HEK293 (cell line): ENCODE results near the gene SHISAL1.

Experiments
- CTCF ChIA-PET: fragments of 350-600 bp; formaldehyde crosslinking; extraction: SDS; loops from one replicate; lab custom pipeline; 2021; ENCODE audit warnings: antibody characterized with exemption; lab: Yijun Ruan, JAX
- POLR2A ChIA-PET: fragments of 300-600 bp; formaldehyde crosslinking; extraction: SDS; loops from one replicate; lab custom pipeline; 2020; ENCODE audit warnings: antibody characterized with exemption, inconsistent platforms; lab: Yijun Ruan, JAX
- H3K27ac ChIP-seq: fragments of 200-500 bp; sonication (Bioruptor generic); 2 replicates; pipeline ENCODE4 v1.5.1; 2014; ENCODE audit warnings: low read depth, low read length, control low read depth, inconsistent platforms; ENCODE audit errors: extremely low read depth
- H3K36me3 ChIP-seq, 2 experiments: fragments of 200-500 bp in 1 of 2; sonication (Bioruptor generic) in 1 of 2; 1 replicate in 1 of 2; 2 replicates in 1 of 2; pipeline ENCODE4 v1.5.1; 2014 to 2017; ENCODE audit warnings: inconsistent platforms in 2 of 2, low read length in 2 of 2; ENCODE audit not compliant: control insufficient read depth in 2 of 2, insufficient read depth in 1 of 2
- H3K4me1 ChIP-seq: fragments of 200-500 bp; sonication (Bioruptor generic); 2 replicates; pipeline ENCODE4 v1.5.1; 2014; ENCODE audit warnings: mild to moderate bottlenecking, low read length, inconsistent platforms; ENCODE audit not compliant: control insufficient read depth, insufficient read depth
- H3K4me3 ChIP-seq: 2 replicates; pipeline ENCODE4 v1.5.1; 2011; ENCODE audit warnings: low read depth, mild to moderate bottlenecking, control low read depth, low read length, moderate library complexity
- H3K9me3 ChIP-seq: fragments of 200-500 bp; sonication (Bioruptor generic); 2 replicates; pipeline ENCODE4 v1.5.1; 2014; ENCODE audit warnings: low read depth, low read length, inconsistent platforms; ENCODE audit not compliant: control insufficient read depth, insufficient read depth
- GLI2 ChIP-seq: fragments of 450-650 bp; formaldehyde crosslinking; IDR thresholded peaks from 2 replicates; pipeline ENCODE4; 2017; ENCODE audit warnings: missing biosample characterization, missing genetic modification characterization, low read depth, borderline replicate concordance
- KLF7 ChIP-seq: fragments of 450-650 bp; formaldehyde crosslinking; IDR thresholded peaks from 2 replicates; pipeline ENCODE4 v1.5.1; 2016; ENCODE audit warnings: missing biosample characterization, missing genetic modification characterization, borderline replicate concordance
- MZF1 ChIP-seq: fragments of 450-650 bp; formaldehyde crosslinking; IDR thresholded peaks from 2 replicates; pipeline ENCODE4 v1.5.1; 2017; ENCODE audit warnings: missing biosample characterization, missing genetic modification characterization, borderline replicate concordance
- REST ChIP-seq: fragments of 450-650 bp; formaldehyde crosslinking; IDR thresholded peaks from 2 replicates; pipeline ENCODE4 v1.5.1; 2016; ENCODE audit warnings: missing biosample characterization, missing genetic modification characterization
- YY1 ChIP-seq: fragments of 450-650 bp; formaldehyde crosslinking; IDR thresholded peaks from 2 replicates; pipeline ENCODE4 v1.5.1; 2018; ENCODE audit warnings: missing biosample characterization, missing genetic modification characterization
- ZNF112 ChIP-seq: fragments of 450-650 bp; formaldehyde crosslinking; IDR thresholded peaks from 2 replicates; pipeline ENCODE4 v1.5.0; 2017; ENCODE audit warnings: missing biosample characterization, missing genetic modification characterization
- ZNF138 ChIP-seq: fragments of 450-650 bp; formaldehyde crosslinking; IDR thresholded peaks from 2 replicates; pipeline ENCODE4 v1.5.1; 2016; ENCODE audit warnings: missing biosample characterization, missing genetic modification characterization, borderline replicate concordance
- ZNF157 ChIP-seq: fragments of 450-650 bp; formaldehyde crosslinking; IDR thresholded peaks from 2 replicates; pipeline ENCODE4 v1.5.1; 2016; ENCODE audit warnings: missing biosample characterization, missing genetic modification characterization
- ZNF174 ChIP-seq: fragments of 450-650 bp; formaldehyde crosslinking; IDR thresholded peaks from 2 replicates; pipeline ENCODE4 v1.5.0; 2017; ENCODE audit warnings: missing biosample characterization, mild to moderate bottlenecking, missing genetic modification characterization
- ZNF19 ChIP-seq: fragments of 450-650 bp; formaldehyde crosslinking; IDR thresholded peaks from 2 replicates; pipeline ENCODE4; 2016; ENCODE audit warnings: missing biosample characterization, missing genetic modification characterization, low read depth
- ZNF26 ChIP-seq: fragments of 450-650 bp; formaldehyde crosslinking; IDR thresholded peaks from 2 replicates; pipeline ENCODE4 v1.5.1; 2016; ENCODE audit warnings: missing biosample characterization, missing genetic modification characterization
- ZNF266 ChIP-seq: fragments of 450-650 bp; formaldehyde crosslinking; IDR thresholded peaks from 2 replicates; pipeline ENCODE4 v1.5.1; 2016; ENCODE audit warnings: missing biosample characterization, missing genetic modification characterization, low read depth
- ZNF292 ChIP-seq: fragments of 450-650 bp; formaldehyde crosslinking; IDR thresholded peaks from 2 replicates; pipeline ENCODE4 v1.5.1; 2016; ENCODE audit warnings: low read depth, missing biosample characterization, missing genetic modification characterization, borderline replicate concordance
- ZNF341 ChIP-seq: fragments of 450-650 bp; formaldehyde crosslinking; IDR thresholded peaks from 2 replicates; pipeline ENCODE4; 2016; ENCODE audit warnings: low read depth, missing biosample characterization, missing genetic modification characterization
- ZNF398 ChIP-seq: fragments of 450-650 bp; formaldehyde crosslinking; IDR thresholded peaks from 2 replicates; pipeline ENCODE4 v1.5.1; 2017; ENCODE audit warnings: missing biosample characterization, missing genetic modification characterization
- ZNF501 ChIP-seq: fragments of 450-650 bp; formaldehyde crosslinking; IDR thresholded peaks from 2 replicates; pipeline ENCODE4 v1.5.1; 2016; ENCODE audit warnings: missing biosample characterization, missing genetic modification characterization
- ZNF510 ChIP-seq: fragments of 450-650 bp; formaldehyde crosslinking; IDR thresholded peaks from 2 replicates; pipeline ENCODE4 v1.5.1; 2018; ENCODE audit warnings: mild to moderate bottlenecking, missing genetic modification characterization, missing biosample characterization; ENCODE audit not compliant: insufficient replicate concordance
- ZNF513 ChIP-seq: fragments of 450-650 bp; IDR thresholded peaks from 2 replicates; pipeline ENCODE4 v1.5.1; 2018; ENCODE audit warnings: missing biosample characterization, missing genetic modification characterization
- ZNF521 ChIP-seq: fragments of 450-650 bp; formaldehyde crosslinking; IDR thresholded peaks from 2 replicates; pipeline ENCODE4 v1.5.1; 2017; ENCODE audit warnings: missing biosample characterization, mild to moderate bottlenecking, missing genetic modification characterization
- ZNF596 ChIP-seq: fragments of 450-650 bp; IDR thresholded peaks from 2 replicates; pipeline ENCODE4 v1.5.0; 2018; ENCODE audit warnings: missing biosample characterization, mild to moderate bottlenecking, missing genetic modification characterization, moderate library complexity
- ZNF639 ChIP-seq: fragments of 450-650 bp; formaldehyde crosslinking; IDR thresholded peaks from 2 replicates; pipeline ENCODE4 v1.5.1; 2016; ENCODE audit warnings: missing biosample characterization, missing genetic modification characterization
- ZNF660 ChIP-seq: fragments of 450-650 bp; IDR thresholded peaks from 2 replicates; pipeline ENCODE4 v1.5.1; 2018; ENCODE audit warnings: missing biosample characterization, mild to moderate bottlenecking, missing genetic modification characterization
- ZNF701 ChIP-seq: fragments of 450-650 bp; formaldehyde crosslinking; IDR thresholded peaks from 2 replicates; pipeline ENCODE4 v1.5.1; 2016; ENCODE audit warnings: missing biosample characterization, missing genetic modification characterization

The SHISAL1 gene

GRCh38 chr22:44260216-44261035, 52.3 kb downstream of the SHISAL1 start (continued):
- TF ChIP-seq GLI2 (no peak), ZNF596 (tag by site-specific recombination) (no peak), ZNF701 (tag by site-specific recombination) (no peak), YY1 (tag by site-specific recombination) (no peak), ZNF639 (tag by site-specific recombination) (no peak), KLF7 (tag by site-specific recombination) (no peak), MZF1 (tag by site-specific recombination) (no peak), ZNF660 (tag by site-specific recombination) (no peak), ZNF510 (tag by site-specific recombination) (no peak)

- H3K9me3 ChIP-seq, result no peaks in the 10 kb centered on the region
- H3K27ac ChIP-seq, result no peak overlapping the region
- ChIA-PET POLR2A (no interaction called here), CTCF (interaction anchor here (0.6 to 0.7 kb wide), 3 partner anchors 107 to 241 kb away, joined by 3 read pairs; no protein-coding TSS in a partner anchor)
- peaks cover 2% of the 10 kb centered on the region; the same call in 1 of the 2 replicates for H3K4me1 ChIP-seq
- H3K4me3 ChIP-seq, result no peak overlapping the region
- H3K36me3 ChIP-seq, result no peaks in the 10 kb centered on the region
- TF ChIP-seq ZNF660 (tag by site-specific recombination) (no peak), ZNF19 (tag by site-specific recombination) (no peak), ZNF174 (tag by site-specific recombination) (no peak), ZNF112 (tag by site-specific recombination) (no peak), ZNF341 (tag by site-specific recombination) (no peak), ZNF501 (tag by site-specific recombination) (no peak), ZNF157 (tag by site-specific recombination) (no peak), ZNF292 (tag by site-specific recombination) (no peak), ZNF266 (no peak), ZNF513 (tag by site-specific recombination) (no peak), ZNF26 (no peak), REST (tag by site-specific recombination) (no peak), ZNF138 (tag by site-specific recombination) (no peak), ZNF398 (tag by site-specific recombination) (no peak), ZNF521 (no peak)
Measured at GRCh38 chr22:44259366-44260215, 53.2 kb downstream of the SHISAL1 start.
